HepG2 (cell line): Measurements from ENCODE around the gene WBP1. TPM values are rescaled to one million over a fixed set of nuclear protein-coding genes. Genes with fewer than 3 reads are reported as not detected.

ENCODE experiments used
- BRCA1 ChIP-seq: sonication (generic); formaldehyde crosslinking; IDR thresholded peaks from 2 replicates; pipeline ENCODE4 v1.4.0; 2020; ENCODE audit warnings: missing genetic modification reagents
- BRD4 ChIP-seq: sonication (generic); formaldehyde crosslinking; IDR thresholded peaks from 2 replicates; pipeline ENCODE4 v1.4.0; 2020; ENCODE audit warnings: missing genetic modification reagents
- CAMTA2 ChIP-seq: sonication (generic); formaldehyde crosslinking; IDR thresholded peaks from 2 replicates; pipeline ENCODE4 v1.4.0; 2020; ENCODE audit warnings: mild to moderate bottlenecking, missing genetic modification reagents, borderline replicate concordance
- CBX1 ChIP-seq: IDR thresholded peaks from one replicate; pipeline ENCODE4 v1.6.1; 2016; ENCODE audit warnings: antibody characterized with exemption, low read depth
- EEA1 ChIP-seq: sonication (generic); formaldehyde crosslinking; IDR thresholded peaks from 2 replicates; pipeline ENCODE4 v1.5.1; 2020; ENCODE audit warnings: mild to moderate bottlenecking, missing genetic modification reagents, borderline replicate concordance
- FOXA3 ChIP-seq: IDR thresholded peaks from 2 replicates; pipeline ENCODE4 v1.6.1; 2016; ENCODE audit warnings: missing genetic modification reagents, missing compliant biosample characterization
- HNF1A ChIP-seq, 2 experiments: sonication (generic) in 1 of 2; formaldehyde crosslinking in 1 of 2; IDR thresholded peaks; 2 replicates each; pipeline versions ENCODE4 v1.4.0 to v1.6.1; 2016 to 2020; ENCODE audit warnings: borderline replicate concordance in 1 of 2, low read depth in 1 of 2, mild to moderate bottlenecking in 1 of 2, missing genetic modification reagents in 1 of 2
- JDP2 ChIP-seq: sonication (generic); formaldehyde crosslinking; IDR thresholded peaks from 2 replicates; pipeline ENCODE4 v1.8.1; 2022; ENCODE audit warnings: missing genetic modification reagents, borderline replicate concordance
- KDM6A ChIP-seq: IDR thresholded peaks from 2 replicates; pipeline ENCODE4 v1.6.1; 2016; ENCODE audit warnings: low read depth
- NR0B2 ChIP-seq: sonication (generic); formaldehyde crosslinking; IDR thresholded peaks from 2 replicates; pipeline ENCODE4 v1.4.0; 2020; ENCODE audit warnings: mild to moderate bottlenecking, missing genetic modification reagents
- PLRG1 ChIP-seq: fragments of 450-650 bp; conservative IDR thresholded peaks from 2 replicates; pipeline ENCODE4 v1.6.1; 2016
- PTBP1 ChIP-seq: fragments of 200-400 bp; formaldehyde crosslinking; IDR thresholded peaks from 2 replicates; pipeline ENCODE4 v1.6.1; 2018; ENCODE audit warnings: low read length, low read depth; ENCODE audit not compliant: poor library complexity, severe bottlenecking
- RXRB ChIP-seq: IDR thresholded peaks from 2 replicates; pipeline ENCODE4 v1.6.1; 2016; ENCODE audit warnings: borderline replicate concordance, missing genetic modification reagents, missing compliant biosample characterization
- SETDB1 ChIP-seq: sonication (generic); formaldehyde crosslinking; IDR thresholded peaks from 2 replicates; pipeline ENCODE4 v1.5.1; 2020; ENCODE audit warnings: missing genetic modification reagents, mild to moderate bottlenecking, borderline replicate concordance
- SP5 ChIP-seq: IDR thresholded peaks from 2 replicates; pipeline ENCODE4 v1.6.1; 2016; ENCODE audit warnings: low read depth, borderline replicate concordance
- ZFY ChIP-seq: sonication (generic); formaldehyde crosslinking; IDR thresholded peaks from 2 replicates; pipeline ENCODE4 v1.4.0; 2020; ENCODE audit warnings: missing genetic modification reagents
- ZIK1 ChIP-seq: sonication (generic); formaldehyde crosslinking; IDR thresholded peaks from 2 replicates; pipeline ENCODE4 v1.5.0; 2020; ENCODE audit warnings: mild to moderate bottlenecking, low read depth, missing genetic modification reagents, borderline replicate concordance
- ZNF205 ChIP-seq: IDR thresholded peaks from 2 replicates; pipeline ENCODE4 v1.6.1; 2018; ENCODE audit warnings: missing biosample characterization, missing genetic modification reagents
- ZNF446 ChIP-seq: sonication (generic); formaldehyde crosslinking; IDR thresholded peaks from 2 replicates; pipeline ENCODE4 v1.5.0; 2020; ENCODE audit warnings: mild to moderate bottlenecking, missing genetic modification reagents
- ZNF687 ChIP-seq: sonication (generic); formaldehyde crosslinking; IDR thresholded peaks from 2 replicates; pipeline ENCODE4 v1.5.1; 2020; ENCODE audit warnings: mild to moderate bottlenecking, missing genetic modification reagents, moderate library complexity
- ZSCAN20 ChIP-seq: sonication (generic); formaldehyde crosslinking; IDR thresholded peaks from 2 replicates; pipeline ENCODE4 v1.4.0; 2020; ENCODE audit warnings: missing genetic modification reagents, mild to moderate bottlenecking, borderline replicate concordance
- polyA plus RNA-seq, 8 experiments: library from polyadenylated mRNA; depleted of rRNA in 3 of 8; stranded (reverse) in 7 of 8; unstranded in 1 of 8; fragments of >200 nt; fragmentation: Illumina TruSeq in 4 of 8; extraction: Trizol in 4 of 8; gene quantifications; 2 replicates each; pipeline versions ENCODE4 v1.2.1 to v1.2.3, GENCODE V29; 2011 to 2016; ENCODE audit warnings: low read depth in 4 of 8, missing spikeins in 1 of 8, mixed read lengths in 1 of 8; ENCODE audit not compliant: insufficient read depth in 1 of 8
- total RNA-seq, 5 experiments: library from RNA; depleted of rRNA; stranded (reverse); fragments of >200 nt; fragmentation: Illumina TruSeq; extraction: Trizol; gene quantifications; 2 replicates each; pipeline ENCODE4 v1.2.3, GENCODE V29; 2016; ENCODE audit warnings: low read depth in 1 of 5

WBP1 gene
- total and polyA plus RNA-seq, 2 of the 13 experiments (the other 11 are each of a cell fraction or from before 2014, with no cell fraction given): 38.8 to 85.7 TPM

GRCh38 chr2:74481961-74482800 lies 23.9 kb downstream of the WBP1 start (continued):
- TF ChIP-seq PLRG1 (no peak), CAMTA2 (CRISPR knock-in tag) (peak; percentile 97), ZNF446 (CRISPR knock-in tag) (peak; percentile 21; the same call in 1 of the 2 replicates), ZIK1 (CRISPR knock-in tag) (no peak; the same call in 1 of the 2 replicates), ZFY (peak; percentile 91), PTBP1 (no peak), ZNF205 (no peak), SETDB1 (CRISPR knock-in tag) (no peak), SP5 (CRISPR knock-in tag) (peak; percentile 78), ZNF687 (CRISPR knock-in tag) (peak; percentile 82), CBX1 (no peak), ZSCAN20 (0 out of 2 replicates have a peak, but pooled peaks have one; percentile 19), RXRB (CRISPR knock-in tag) (no peak), BRD4 (peak; percentile 92), JDP2 (no peak), KDM6A (CRISPR knock-in tag) (no peak), EEA1 (CRISPR knock-in tag) (peak; percentile 73), NR0B2 (peak; percentile 82), HNF1A (IDR thresholded peaks at IDR 0.05; ENCODE audit: low read depth) (no peak), HNF1A (CRISPR knock-in tag; IDR thresholded peaks at IDR 0.05; ENCODE audit: borderline replicate concordance) (0 out of 2 replicates have a peak, but pooled peaks have one; percentile 1), BRCA1 (CRISPR knock-in tag) (peak; percentile 20; the same call in 1 of the 2 replicates), FOXA3 (CRISPR knock-in tag) (no peak)
